Measurements from ENCODE around the gene SPRTN.

SPRTN gene

GRCh38 chr1:231376101-231376500 lies 38.0 kb downstream of the SPRTN start:
- DNase-seq (ENCODE audit: low read depth in 1 of 2, low spot score in 1 of 2) = no peak

- DNase-seq (ENCODE audit: low read depth in 1 of 2, low spot score in 1 of 2) = no peak
Measured at GRCh38 chr1:231376875-231377549, 38.9 kb downstream of the SPRTN start.

GRCh38 chr1:231381729-231382128 lies 43.6 kb downstream of the SPRTN start:
- no peak for DNase-seq (ENCODE audit: low read depth in 1 of 2, low spot score in 1 of 2)

- DNase-seq (ENCODE audit: low read depth in 1 of 2, low spot score in 1 of 2) = no peak
Measured at GRCh38 chr1:231382426-231382825, 44.3 kb downstream of the SPRTN start.

GRCh38 chr1:231383159-231383860 lies 45.2 kb downstream of the SPRTN start:
- no peak for DNase-seq (ENCODE audit: low read depth in 1 of 2, low spot score in 1 of 2)

GRCh38 chr1:231384696-231385415 lies 46.8 kb downstream of the SPRTN start:
- no peak for DNase-seq (ENCODE audit: low read depth in 1 of 2, low spot score in 1 of 2)

- no peak for DNase-seq (ENCODE audit: low read depth in 1 of 2, low spot score in 1 of 2)
Measured at GRCh38 chr1:231385416-231385748, 47.3 kb downstream of the SPRTN start.

GRCh38 chr1:231386466-231386865 lies 48.4 kb downstream of the SPRTN start:
- DNase-seq (ENCODE audit: low read depth in 1 of 2, low spot score in 1 of 2) = no peak

GRCh38 chr1:231387770-231388669 lies 49.9 kb downstream of the SPRTN start:
- DNase-seq (ENCODE audit: low read depth in 1 of 2, low spot score in 1 of 2) = no peak

GRCh38 chr1:231390071-231390470 lies 52.0 kb downstream of the SPRTN start:
- DNase-seq (ENCODE audit: low read depth in 1 of 2, low spot score in 1 of 2) = no peak

- no peak for DNase-seq (ENCODE audit: low read depth in 1 of 2, low spot score in 1 of 2)
Measured at GRCh38 chr1:231392389-231393131, 54.5 kb downstream of the SPRTN start.

GRCh38 chr1:231393668-231394067 lies 55.6 kb downstream of the SPRTN start:
- no peak for DNase-seq (ENCODE audit: low read depth in 1 of 2, low spot score in 1 of 2)

- no peak for DNase-seq (ENCODE audit: low read depth in 1 of 2, low spot score in 1 of 2)
Measured at GRCh38 chr1:231395076-231395997, 57.2 kb downstream of the SPRTN start.

GRCh38 chr1:231395998-231396390 lies 57.9 kb downstream of the SPRTN start:
- no peak for DNase-seq (ENCODE audit: low read depth in 1 of 2, low spot score in 1 of 2)

GRCh38 chr1:231396643-231397042 lies 58.5 kb downstream of the SPRTN start:
- DNase-seq (ENCODE audit: low read depth in 1 of 2, low spot score in 1 of 2) = no peak

- no peak for DNase-seq (ENCODE audit: low read depth in 1 of 2, low spot score in 1 of 2)
Measured at GRCh38 chr1:231397886-231398671, 60.0 kb downstream of the SPRTN start.

GRCh38 chr1:231401478-231401877 lies 63.4 kb downstream of the SPRTN start:
- DNase-seq (ENCODE audit: low read depth in 1 of 2, low spot score in 1 of 2) = no peak

GRCh38 chr1:231404318-231404717 lies 66.2 kb downstream of the SPRTN start:
- DNase-seq (ENCODE audit: low read depth in 1 of 2, low spot score in 1 of 2) = no peak
